Astrocyte (in vitro differentiated cells and primary cell): ENCODE data around the gene C1QB. TPM values are rescaled to one million over a fixed set of nuclear protein-coding genes. Genes with fewer than 3 reads are reported as not detected.

ENCODE experiments used
- DNase-seq: peaks from one replicate; pipeline ENCODE4 v3.0.0-alpha.2; 2010; ENCODE audit warnings: low read depth
- FAIRE-seq: peaks from 2 replicates; lab custom pipeline; 2011; peaks lifted over from hg19 to GRCh38; lab: Jason Lieb, UNC
- H2AFZ ChIP-seq: 2 replicates; pipeline ENCODE4 v1.6.0; 2012; ENCODE audit warnings: low read depth, low read length, inconsistent platforms
- H3K27ac ChIP-seq: 2 replicates; pipeline ENCODE4 v1.5.1; 2011; ENCODE audit warnings: low read depth, low read length, inconsistent platforms
- H3K27me3 ChIP-seq: 2 replicates; pipeline ENCODE4 v1.6.0; 2011; ENCODE audit warnings: low read length, inconsistent platforms; ENCODE audit not compliant: insufficient read depth
- H3K36me3 ChIP-seq: 2 replicates; pipeline ENCODE4 v1.5.1; 2011; ENCODE audit warnings: low read length, inconsistent platforms; ENCODE audit not compliant: insufficient read depth
- H3K4me1 ChIP-seq: 2 replicates; pipeline ENCODE4 v1.5.1; 2011; ENCODE audit warnings: low read length, inconsistent platforms; ENCODE audit not compliant: insufficient read depth
- H3K4me2 ChIP-seq: 2 replicates; pipeline ENCODE4 v1.6.0; 2012; ENCODE audit warnings: low read length, inconsistent platforms
- H3K4me3 ChIP-seq: 2 replicates; pipeline ENCODE4 v1.5.1; 2011; ENCODE audit warnings: low read depth, mild to moderate bottlenecking, low read length, inconsistent platforms; ENCODE audit not compliant: insufficient read depth
- H3K79me2 ChIP-seq: 2 replicates; pipeline ENCODE4 v1.6.0; 2012; ENCODE audit warnings: mild to moderate bottlenecking, low read length, inconsistent platforms; ENCODE audit not compliant: insufficient read depth
- H3K9ac ChIP-seq: 2 replicates; pipeline ENCODE4 v1.6.0; 2012; ENCODE audit warnings: mild to moderate bottlenecking, low read length, inconsistent platforms
- H3K9me3 ChIP-seq: 2 replicates; pipeline ENCODE4 v1.5.1; 2012; ENCODE audit warnings: low read depth, mild to moderate bottlenecking, low read length, inconsistent platforms; ENCODE audit not compliant: insufficient read depth
- H4K20me1 ChIP-seq: 2 replicates; pipeline ENCODE4 v1.6.0; 2012; ENCODE audit warnings: low read length, inconsistent platforms; ENCODE audit not compliant: insufficient read depth
- H3K27ac Mint-ChIP-seq: one replicate; pipeline ENCODE4 v1.8.0; 2021; ENCODE audit warnings: mild to moderate bottlenecking, mixed read lengths; ENCODE audit not compliant: unreplicated experiment
- H3K27me3 Mint-ChIP-seq: one replicate; pipeline ENCODE4 v1.8.0; 2021; ENCODE audit warnings: low read depth, mixed read lengths; ENCODE audit not compliant: unreplicated experiment
- H3K36me3 Mint-ChIP-seq: one replicate; pipeline ENCODE4 v1.8.0; 2021; ENCODE audit warnings: low read depth, mixed read lengths; ENCODE audit not compliant: unreplicated experiment
- H3K4me1 Mint-ChIP-seq: one replicate; pipeline ENCODE4 v1.8.0; 2021; ENCODE audit warnings: low read depth, mixed read lengths; ENCODE audit not compliant: unreplicated experiment
- H3K4me3 Mint-ChIP-seq: one replicate; pipeline ENCODE4 v1.8.0; 2021; ENCODE audit warnings: mild to moderate bottlenecking, moderate library complexity, mixed read lengths; ENCODE audit not compliant: unreplicated experiment
- H3K9me3 Mint-ChIP-seq: one replicate; pipeline ENCODE4 v1.8.0; 2021; ENCODE audit warnings: mild to moderate bottlenecking, mixed read lengths; ENCODE audit not compliant: unreplicated experiment
- CTCF ChIP-seq: IDR thresholded peaks from 2 replicates; pipeline ENCODE4 v1.5.1; 2011; ENCODE audit warnings: low read depth, mild to moderate bottlenecking, inconsistent platforms, low read length, moderate library complexity; ENCODE audit not compliant: insufficient read depth
- EZH2 ChIP-seq: IDR thresholded peaks from 2 replicates; pipeline ENCODE4 v1.6.1; 2012; ENCODE audit warnings: mild to moderate bottlenecking, low read length, inconsistent platforms; ENCODE audit not compliant: insufficient read depth
- total RNA-seq: library from RNA; stranded (reverse); gene quantifications from 2 replicates; pipeline ENCODE4 v1.2.1, GENCODE V29; 2021

The C1QB gene
- total RNA-seq, 1 donor from 2014 or later, result not detected

DNA sequence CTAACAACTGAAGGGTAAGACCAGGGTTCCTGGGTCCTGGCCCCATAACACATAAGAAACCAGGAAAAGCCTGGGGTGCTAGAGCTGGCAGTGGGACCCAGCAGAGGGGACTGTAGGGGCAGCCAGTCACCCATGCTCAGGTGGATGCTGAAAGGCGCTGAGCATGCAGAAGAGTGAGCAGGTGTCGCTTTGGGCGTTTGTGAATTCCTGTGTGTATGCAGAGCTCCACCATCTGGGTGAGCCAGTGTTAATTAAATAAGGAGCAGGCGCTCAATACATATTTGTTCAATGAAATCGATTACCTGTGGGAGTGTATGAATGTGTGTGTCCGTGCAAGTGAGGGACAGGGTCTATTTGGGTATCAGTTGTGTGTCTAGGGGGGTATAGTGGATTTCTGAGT lies 16.1 kb upstream of the C1QB start:
- Histone ChIP-seq H3K9ac (no peak overlapping the region), H3K36me3 (no peaks in the 10 kb centered on the region), H3K27me3 (peaks cover 30% of the 10 kb centered on the region), H3K4me2 (no peak overlapping the region), H3K4me1 (peaks cover 3% of the 10 kb centered on the region), H3K9me3 (no peaks in the 10 kb centered on the region), H3K4me3 (no peak overlapping the region), H2AFZ (no peak overlapping the region), H3K79me2 (no peaks in the 10 kb centered on the region), H3K27ac (no peak overlapping the region), H4K20me1 (no peaks in the 10 kb centered on the region)
- Mint-ChIP-seq H3K36me3 (no peaks in the 10 kb centered on the region), H3K27ac (no peak overlapping the region), H3K4me3 (no peak overlapping the region), H3K27me3 (peaks cover 44% of the 10 kb centered on the region), H3K4me1 (peaks cover 2% of the 10 kb centered on the region), H3K9me3 (peaks cover 5% of the 10 kb centered on the region)
- FAIRE-seq, result no peak
- DNase-seq, result no peak
- TF ChIP-seq EZH2, result no peak
- no peak for TF ChIP-seq CTCF

GRCh38 chr1:22637907-22638445 lies 15.1 kb upstream of the C1QB start:
- Histone ChIP-seq H3K79me2 (no peaks in the 10 kb centered on the region), H4K20me1 (no peaks in the 10 kb centered on the region), H3K4me1 (peaks cover 3% of the 10 kb centered on the region), H3K36me3 (no peaks in the 10 kb centered on the region), H3K27me3 (peaks cover 26% of the 10 kb centered on the region), H2AFZ (no peak overlapping the region), H3K9ac (no peak overlapping the region), H3K4me3 (no peak overlapping the region), H3K27ac (no peak overlapping the region), H3K4me2 (no peak overlapping the region), H3K9me3 (no peaks in the 10 kb centered on the region)
- Mint-ChIP-seq H3K4me3 (no peak overlapping the region), H3K36me3 (no peaks in the 10 kb centered on the region), H3K4me1 (peaks cover 2% of the 10 kb centered on the region), H3K27ac (no peak overlapping the region), H3K9me3 (peaks cover 5% of the 10 kb centered on the region), H3K27me3 (peaks cover 44% of the 10 kb centered on the region)
- no peak for FAIRE-seq
- TF ChIP-seq EZH2, result no peak
- no peak for TF ChIP-seq CTCF
- DNase-seq, result no peak

GRCh38 chr1:22638476-22639234 lies 14.4 kb upstream of the C1QB start:
- Mint-ChIP-seq H3K27me3 (peaks cover 44% of the 10 kb centered on the region), H3K4me1 (peaks cover 2% of the 10 kb centered on the region), H3K9me3 (peaks cover 3% of the 10 kb centered on the region), H3K36me3 (no peaks in the 10 kb centered on the region), H3K27ac (no peak overlapping the region), H3K4me3 (no peak overlapping the region)
- H3K9ac ChIP-seq, result no peak overlapping the region
- H3K27ac ChIP-seq, result no peak overlapping the region
- H3K27me3 ChIP-seq, result peaks cover 20% of the 10 kb centered on the region
- H3K9me3 ChIP-seq, result no peaks in the 10 kb centered on the region
- TF ChIP-seq EZH2, result no peak
- TF ChIP-seq CTCF, result no peak
- H3K4me1 ChIP-seq, result peaks cover 3% of the 10 kb centered on the region
- no peak for FAIRE-seq
- no peak overlapping the region for H2AFZ ChIP-seq
- no peak overlapping the region for H3K4me3 ChIP-seq
- H3K36me3 ChIP-seq, result no peaks in the 10 kb centered on the region
- no peak overlapping the region for H3K4me2 ChIP-seq
- H3K79me2 ChIP-seq, result no peaks in the 10 kb centered on the region
- no peaks in the 10 kb centered on the region for H4K20me1 ChIP-seq
- DNase-seq, result no peak
